NCI-H187 treated with DMSO at 0.1 percent for 48 hours (cell line): ENCODE data around the gene WDR5.

Experiments
- DNase-seq: peaks from one replicate; lab custom pipeline; 2025; lab: John Stamatoyannopoulos, UW

Gene WDR5

DNA sequence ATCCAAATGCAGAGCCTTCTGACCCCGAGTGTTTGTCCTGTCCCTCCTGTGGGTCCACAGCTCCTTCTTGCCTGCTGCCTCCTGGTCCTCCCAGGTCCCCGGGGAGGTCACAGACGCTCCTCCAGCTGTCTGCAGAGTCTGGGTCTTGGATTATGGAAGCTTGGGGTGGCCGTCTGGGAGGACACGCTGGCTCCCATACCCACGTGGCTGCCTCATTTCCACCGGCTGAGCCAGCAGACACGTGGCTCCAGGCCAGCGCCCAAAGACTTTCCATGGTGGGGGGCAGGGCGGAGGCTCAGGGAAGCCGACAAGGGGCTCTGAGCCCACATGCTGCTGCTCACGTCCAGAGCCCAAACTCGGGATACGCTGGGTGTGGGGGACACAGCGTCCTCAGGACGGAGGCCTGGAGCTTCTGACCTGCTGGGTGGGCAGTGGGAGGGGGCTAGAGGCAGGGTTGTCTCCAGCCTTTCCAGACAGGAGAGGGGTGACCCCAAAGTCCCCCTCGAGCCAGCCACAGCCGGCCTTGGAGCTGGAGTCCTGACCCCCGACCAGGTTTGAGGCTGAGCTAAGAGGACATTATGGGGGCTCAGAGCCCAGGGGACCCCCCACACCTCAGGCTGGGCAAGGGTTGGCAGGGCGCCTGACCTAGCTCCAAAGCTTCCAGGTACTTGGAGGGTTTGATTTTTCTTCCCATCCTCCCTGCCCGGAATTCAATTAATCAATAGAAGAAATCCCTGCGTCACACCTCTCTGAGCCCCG, 52.7 kb downstream of the WDR5 start:
- DNase-seq = no peak

DNA sequence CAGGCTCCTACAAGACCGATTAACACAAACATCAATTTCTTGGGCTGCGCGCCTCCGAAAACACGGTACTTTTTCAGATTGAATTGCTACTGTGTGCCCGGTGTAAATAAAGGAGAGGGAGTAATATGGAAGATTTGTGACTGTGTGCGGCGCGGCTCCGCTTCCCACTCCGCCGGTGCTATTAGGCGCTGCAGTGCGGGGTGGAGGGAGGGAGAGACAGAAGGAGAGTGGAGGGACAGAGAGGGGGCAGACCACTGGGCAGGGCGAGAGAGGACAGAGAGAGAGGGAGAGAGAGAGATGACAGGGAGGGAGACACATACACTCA, 53.2 kb downstream of the WDR5 start:
- no peak for DNase-seq

DNA sequence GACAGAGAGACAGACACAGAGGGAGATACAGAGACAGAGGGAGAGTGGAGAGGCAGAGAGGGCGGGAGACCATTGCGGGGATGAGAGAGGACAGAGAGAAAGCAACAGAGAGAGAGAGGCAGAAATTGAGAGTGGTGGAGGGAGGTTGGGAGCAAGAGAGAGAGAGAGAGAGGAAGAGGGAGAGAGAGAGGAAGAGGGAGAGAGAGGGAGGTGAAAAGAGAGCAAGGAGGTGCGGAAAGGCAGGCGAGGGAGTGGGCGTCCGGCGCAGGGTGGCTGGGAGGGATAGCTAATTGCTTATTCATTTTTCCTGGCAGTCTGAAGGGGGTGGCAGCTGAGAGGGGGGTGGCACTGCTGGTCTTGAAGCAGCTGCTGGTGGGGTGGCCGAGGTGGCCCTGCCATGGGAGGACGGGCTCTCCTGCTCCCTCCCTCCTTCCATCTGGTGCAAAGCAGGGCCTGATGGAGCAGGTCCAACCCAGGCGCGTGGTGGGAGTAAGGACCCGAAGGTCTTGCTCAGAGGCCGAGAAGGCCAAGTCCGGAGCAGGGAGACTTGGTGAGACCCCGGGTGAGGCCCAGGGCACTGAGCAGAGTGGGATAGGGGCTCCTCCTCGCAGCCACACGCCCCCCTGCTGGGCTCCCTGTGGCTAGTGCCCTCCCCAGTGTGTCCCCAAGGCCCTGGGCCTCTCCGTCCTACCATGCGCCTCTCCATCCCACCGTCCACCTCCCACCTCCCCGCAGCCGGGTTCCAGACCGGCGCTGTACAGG, 53.8 kb downstream of the WDR5 start:
- DNase-seq = no peak

DNA sequence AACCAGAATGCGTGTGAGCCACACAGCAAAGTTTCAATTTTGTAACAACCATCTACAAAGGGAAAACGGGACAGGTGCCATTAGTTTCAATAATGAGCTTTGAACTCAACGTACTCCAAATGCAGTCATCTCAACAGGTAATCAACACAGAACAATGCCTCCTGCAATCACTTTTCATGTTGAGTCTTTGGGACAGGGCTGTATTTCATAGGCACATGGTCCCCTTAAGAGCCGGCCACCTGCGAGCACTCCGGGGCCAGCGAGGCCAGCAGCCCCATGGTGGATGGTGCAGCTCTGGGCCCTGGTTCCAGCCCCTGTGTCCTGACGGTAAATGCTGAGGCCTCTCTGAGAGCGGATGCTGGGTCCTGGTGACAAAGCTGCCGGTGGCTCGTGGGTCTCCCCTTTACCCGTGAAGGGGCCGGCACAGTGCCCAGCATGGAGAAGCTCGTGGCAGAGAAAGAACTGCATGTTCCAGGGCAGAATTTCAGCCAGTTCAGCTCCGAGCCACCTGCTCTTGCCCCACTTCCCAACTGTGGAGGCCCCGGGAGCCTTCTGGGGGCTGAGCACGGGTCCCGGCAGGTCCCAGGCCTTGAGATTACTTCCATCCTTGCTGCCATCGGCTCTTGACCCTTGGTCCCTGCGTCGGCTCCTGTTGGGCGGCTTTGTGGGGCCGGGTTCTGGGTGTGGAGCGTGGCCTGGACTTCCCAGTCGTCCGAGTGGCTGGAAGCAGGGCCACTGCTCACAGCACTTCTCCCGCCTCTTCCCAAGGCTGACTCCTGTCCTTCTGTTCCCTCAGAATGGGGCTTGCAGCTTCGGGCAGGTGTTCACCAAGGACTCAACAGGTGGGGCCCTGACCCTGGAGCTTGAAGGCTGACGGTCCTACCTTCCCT, 54.6 kb downstream of the WDR5 start:
- no peak for DNase-seq

DNA sequence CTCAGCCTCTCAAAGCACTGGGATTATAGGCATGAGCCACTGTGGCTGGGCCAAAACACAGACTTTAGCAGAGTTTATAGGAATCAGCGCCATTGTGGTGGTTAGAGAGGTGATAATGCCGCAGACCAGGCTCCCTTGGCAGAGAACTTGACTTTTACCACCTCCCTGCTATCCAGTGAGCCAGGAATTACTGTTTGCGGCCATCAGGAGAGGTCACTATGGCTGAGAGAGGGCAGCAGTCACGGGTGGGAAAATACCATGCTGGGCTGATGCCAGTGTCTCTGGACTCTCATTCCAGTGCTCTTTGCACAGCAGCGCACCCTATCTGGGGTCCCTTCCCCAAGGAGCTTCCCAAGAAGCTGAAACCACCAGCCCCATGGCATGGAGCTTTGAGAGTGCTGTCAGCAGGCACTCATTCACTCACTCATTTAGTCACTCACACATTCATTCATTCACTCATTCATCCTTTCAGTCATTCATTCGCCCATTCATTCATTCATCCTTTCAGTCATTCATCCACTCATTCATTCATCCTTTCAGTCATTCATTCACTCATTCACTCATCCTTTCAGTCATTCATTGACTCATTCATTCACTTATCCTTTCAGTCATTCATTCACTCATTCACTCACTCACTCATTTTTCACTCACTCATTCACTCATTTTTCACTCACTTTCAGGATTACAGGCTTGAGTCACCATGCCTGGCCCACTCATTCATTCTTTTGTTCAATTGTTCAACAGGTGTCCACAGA, 55.8 kb downstream of the WDR5 start:
- no peak for DNase-seq

DNA sequence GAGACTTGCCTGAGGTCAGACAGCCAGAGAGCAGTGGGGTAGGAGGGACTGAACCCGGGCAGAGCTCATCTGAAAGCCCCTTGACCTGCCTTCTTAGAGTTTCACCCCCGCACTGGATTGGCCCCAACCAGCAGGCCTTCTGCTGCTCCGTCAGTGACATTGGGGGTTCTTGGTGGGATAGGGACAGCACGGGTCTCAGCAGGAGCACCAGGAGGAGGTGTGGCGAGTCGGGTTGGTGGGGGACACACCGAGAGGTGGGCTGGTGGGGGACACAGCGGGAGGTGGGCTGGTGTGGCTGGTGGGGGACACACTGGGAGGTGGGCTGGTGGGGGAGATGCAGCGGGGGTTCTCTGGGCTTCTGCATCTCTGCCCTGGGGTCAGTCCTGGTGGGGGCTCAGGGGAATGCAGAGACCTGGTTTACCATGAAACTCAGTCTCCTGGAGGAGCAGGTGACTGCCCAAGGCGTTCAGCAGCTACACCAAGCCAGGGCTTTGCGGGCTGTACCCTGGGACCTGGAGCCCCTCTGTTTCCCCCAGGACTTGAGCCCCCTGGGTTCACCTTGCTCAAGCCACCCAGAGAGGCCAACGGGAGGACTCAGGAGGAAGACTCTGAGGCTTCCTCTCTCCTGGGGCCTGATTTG, 56.5 kb downstream of the WDR5 start:
- DNase-seq = no peak

DNA sequence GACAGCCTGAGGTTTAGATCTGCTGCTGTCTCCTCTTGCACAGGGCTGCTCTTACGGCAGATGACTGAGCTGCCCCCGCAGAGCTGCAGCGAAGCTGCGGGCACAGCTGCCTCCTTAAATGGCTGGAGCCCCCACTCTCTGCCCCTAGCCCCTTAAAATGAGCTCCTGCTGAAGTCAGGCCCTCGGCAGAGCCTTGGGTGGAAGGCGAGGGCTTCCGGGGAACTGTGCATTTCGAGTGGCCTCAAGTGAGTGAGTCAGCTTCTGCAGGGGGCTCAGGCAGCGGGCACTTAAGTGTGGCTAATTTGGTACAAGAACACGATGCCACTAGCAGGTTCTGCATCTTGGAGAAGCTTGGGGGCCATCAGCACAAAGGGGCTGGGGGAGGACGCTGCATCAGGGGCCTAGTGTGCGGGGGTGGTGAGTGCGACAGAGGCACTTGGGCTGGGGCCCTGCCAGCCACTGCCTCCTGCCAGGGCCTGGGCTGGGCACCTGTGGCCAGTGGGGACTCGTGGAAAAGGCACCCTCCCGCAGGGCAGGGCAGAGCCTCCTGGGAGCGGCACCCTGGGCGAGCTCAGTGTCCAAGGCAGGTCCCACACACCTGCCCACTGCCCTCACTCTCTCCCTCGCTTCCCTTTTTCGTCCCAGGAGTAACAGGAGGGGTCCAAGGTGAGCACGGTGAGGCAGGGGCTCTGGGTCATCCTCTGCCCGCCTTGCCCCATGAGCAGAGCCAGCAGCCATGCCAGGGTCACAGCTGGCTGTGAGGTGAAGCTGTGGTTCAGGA, 57.3 kb downstream of the WDR5 start:
- DNase-seq = no peak

DNA sequence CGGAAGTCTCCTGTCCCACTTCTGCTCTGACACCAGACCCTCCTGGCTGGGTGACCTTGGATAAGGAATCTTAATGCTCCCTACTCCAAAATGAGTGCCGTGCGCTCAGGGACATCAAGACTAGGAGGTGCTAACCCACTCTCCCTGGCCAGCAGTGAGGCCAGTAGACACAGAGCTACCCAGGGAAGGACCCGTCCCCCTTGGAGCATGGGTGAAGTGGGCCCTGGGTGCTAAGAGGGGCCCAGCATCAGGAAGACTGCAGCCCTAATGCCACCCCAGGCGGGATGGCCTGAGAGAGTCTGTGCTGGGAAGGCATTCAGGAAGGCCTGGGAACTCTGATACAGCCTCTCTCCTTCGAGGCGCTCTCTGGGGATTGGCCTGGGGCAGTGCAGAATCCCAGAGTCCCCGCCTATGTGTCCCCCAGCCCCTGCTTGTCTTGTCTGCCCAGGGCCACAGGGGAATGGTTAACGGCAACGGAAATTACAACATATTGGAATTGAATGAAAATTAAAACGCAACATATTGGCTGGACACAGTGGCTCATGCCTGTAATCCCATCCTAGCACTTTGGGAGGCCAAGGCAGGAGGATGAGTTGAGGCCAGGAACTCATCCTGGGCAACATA, 58.1 kb downstream of the WDR5 start:
- DNase-seq = no peak

DNA sequence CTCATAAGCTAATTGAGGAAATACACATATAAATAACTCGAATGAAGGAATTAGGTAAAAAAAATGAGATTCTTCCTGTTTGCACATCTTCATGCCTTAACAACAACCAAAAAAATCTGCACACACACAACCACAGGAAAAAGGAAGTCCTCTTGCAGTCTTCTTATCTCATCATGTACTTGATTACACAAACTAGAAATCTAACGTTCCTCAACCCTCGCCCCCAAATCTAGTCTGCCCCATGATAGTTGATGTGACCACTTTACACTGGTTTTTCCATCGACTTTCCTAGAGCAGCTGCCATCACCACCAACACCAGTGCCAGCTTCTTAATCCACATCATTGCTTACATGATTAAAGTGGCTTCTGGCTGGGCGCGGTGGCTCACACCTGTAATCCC, 59.7 kb downstream of the WDR5 start:
- no peak for DNase-seq

DNA sequence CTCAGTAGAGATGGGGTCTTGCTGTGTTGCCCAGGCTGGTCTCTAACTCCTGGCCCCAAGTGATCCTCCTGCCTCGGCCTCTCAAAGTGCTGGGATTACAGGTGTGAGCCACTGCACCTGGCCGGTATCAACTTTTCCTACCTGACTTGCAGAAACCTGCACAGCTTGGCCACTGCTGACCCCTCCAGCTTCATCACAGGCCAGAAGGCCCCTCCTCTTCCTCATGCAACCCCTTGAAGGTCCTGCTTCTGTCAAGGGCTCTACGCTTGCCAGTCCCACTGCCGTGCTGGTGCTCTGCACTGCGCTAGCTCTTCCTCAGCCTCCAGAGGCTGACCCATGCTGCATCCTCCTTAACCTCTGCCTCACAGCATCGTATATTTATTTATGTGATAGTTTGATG, 61.0 kb downstream of the WDR5 start:
- DNase-seq = no peak

DNA sequence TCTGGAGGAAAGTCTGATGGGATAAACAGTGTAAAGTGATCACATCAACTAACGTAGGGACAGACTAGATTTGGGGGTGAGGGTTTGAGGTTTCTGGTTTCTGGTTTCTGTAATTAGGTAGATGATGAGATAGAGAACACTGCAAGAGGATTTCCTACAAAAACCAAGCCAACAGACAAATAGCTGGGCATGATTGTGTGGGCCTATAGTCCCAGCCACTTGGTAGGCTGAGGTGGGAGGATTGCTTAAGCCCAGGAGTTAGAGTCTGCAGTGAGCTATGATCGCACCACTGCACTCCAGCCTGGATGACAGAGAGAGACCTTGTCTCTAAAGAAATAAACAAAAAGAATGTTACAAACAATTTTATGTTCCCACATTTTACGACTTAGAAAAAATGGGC, 62.9 kb downstream of the WDR5 start:
- DNase-seq = no peak

DNA sequence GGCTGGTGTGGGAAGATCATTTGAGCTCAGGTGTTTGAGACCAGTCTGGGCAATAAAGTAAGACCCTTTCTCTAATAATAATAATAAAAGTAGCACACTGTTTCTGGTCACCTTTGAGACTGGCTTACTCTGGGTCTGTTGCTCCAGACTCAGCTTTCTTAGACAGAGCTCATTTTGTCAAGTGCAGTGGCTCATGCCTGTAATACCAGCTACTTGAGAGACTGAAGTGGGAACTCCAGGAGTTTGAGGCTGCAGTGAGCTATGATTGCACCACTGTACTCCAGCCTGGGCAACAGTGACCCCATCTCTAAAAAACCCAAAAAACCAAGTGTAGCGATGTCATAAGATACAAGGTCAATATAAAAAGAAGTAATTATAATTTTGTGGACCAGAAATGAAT, 64.8 kb downstream of the WDR5 start:
- DNase-seq = no peak

DNA sequence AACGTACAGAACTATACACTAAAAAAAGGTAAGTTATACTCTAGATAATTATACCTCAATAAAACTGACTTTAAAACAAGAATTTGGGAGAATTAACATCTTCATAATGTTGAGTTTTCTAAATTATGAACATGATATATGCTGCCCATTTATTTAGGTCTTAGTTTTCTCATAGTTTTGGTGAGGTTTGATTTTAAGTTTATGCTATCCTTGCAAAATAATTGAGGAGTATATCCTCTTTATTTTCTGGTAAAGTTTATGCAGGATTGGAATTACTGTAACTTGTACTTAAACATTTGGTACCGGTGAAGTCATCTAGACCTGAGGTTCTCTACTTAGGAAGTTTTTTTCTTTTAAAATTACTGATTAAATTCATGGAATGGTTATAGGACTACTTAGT, 67.3 kb downstream of the WDR5 start:
- DNase-seq = no peak

DNA sequence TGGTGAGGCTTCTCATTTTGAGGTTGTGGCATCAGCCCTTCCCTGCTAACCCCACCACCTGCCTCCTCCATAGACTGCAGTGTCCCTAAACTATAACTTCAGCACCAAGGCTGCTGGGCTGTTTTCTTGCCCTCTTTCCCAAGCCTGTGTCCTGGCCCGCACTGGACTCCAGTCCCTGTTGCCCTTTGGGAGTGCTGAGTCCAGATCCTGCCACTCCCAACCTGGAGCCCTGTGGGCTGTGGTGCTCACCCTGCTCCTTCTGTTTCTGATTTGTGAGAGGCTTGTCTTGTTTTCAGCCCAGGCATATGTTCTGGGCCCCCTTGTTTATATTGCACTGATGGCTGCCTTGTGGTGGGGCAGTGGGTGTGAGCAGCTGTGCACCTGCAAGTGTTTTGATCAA, 68.2 kb downstream of the WDR5 start:
- no peak for DNase-seq

DNA sequence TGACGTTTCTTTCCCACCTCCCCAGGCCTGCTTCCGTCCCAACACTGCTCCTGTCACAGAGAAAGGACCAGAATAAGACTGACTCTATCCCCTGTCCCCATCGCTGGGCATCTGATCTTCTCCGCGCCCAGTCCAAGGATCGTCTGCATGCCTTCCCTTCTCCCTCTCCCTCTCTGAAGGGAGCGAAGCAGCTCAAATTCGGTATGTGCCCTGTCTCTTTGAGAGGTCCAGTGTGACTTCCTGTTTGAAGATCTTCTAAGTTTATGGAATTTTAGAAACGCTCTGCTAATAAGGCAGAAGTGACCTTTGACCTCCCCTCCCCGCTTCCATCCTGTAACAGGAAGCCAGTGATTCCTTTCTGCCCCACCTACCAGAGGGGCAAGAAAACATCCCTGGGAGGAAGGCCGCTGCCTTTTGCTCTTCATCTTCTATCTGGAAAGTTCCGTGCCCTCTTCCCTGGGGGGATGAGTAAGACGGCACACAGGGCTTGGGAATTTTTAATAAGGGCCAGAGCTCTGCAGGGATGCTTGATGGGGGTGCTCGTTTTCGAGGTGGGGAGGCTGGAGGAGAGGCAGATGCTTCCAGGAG, 69.2 kb downstream of the WDR5 start:
- DNase-seq = no peak

DNA sequence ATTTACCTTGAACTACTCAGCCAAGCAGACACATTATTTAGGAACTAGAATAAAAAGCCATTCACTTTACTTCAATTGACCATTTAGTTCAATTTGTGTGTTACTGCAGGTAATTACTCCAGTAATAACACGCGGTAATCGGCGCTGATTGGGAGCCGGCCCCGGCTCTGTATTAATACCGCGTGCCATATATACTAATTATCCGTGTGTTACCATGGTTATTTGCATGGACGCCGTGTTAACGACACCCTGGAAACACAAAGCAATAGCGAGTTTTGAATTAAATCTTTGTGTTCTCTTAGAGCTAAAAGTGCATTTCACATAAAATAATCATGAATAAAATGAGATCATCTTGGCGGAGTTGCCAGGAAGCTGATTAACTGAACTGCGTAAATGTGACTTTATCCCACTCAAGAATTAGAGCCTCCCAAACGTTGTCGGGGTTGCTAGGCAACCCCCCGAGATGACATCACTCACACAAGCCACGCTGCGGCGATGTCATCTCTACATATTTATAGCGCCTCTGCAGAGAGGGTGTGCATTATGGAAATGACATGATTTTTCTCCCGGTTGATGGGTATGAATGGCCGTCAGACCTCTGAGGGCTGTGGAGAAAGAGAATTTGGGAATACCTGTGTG, 69.9 kb downstream of the WDR5 start:
- DNase-seq = no peak

DNA sequence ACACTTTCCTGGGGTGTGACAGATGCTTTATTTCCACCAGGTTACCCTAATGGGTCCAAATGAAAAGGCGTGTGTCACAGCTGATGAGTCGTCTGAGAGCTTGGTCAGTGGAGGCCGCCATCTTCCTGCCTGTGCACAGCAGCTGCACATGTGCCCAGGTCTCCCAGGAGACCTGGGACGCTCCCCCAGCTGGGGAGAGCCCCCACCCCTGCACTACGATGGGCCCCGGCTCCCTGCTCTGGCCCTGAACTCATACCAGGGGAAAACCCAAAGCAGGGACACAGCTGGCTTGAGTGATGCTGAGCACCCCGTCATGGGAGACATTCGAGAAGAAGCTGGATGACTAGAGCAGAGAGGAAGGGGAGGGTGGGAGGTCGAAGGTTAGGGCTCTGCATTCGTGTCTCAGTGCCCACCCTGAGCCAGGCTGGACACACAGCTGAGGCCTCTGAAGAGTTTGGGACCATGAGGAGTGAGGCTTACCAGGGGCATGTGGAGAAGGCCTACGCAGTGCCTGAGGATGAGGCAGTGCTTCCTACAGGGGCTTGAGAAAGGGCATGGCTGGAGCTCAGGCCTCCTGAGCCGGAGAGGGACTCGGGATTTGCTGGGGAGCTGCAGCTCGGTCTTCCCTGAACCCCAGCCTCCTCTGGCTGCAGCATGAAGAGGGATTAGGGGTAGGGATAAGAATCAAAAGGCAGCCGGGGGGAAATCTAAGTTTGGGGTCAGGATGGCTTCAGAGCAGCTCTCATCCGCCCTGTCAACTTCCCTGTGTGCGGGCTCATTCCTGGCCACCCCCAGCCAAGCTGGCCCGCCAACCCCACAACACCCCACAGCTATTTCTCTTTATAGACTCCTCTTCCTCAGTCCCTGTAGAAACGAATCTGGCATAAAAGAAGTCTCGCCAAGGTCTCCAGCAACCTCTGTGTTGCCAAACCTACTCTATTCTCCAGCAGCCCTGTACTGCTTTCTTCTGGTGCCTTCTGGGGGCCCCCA, 70.7 kb downstream of the WDR5 start:
- DNase-seq = no peak

DNA sequence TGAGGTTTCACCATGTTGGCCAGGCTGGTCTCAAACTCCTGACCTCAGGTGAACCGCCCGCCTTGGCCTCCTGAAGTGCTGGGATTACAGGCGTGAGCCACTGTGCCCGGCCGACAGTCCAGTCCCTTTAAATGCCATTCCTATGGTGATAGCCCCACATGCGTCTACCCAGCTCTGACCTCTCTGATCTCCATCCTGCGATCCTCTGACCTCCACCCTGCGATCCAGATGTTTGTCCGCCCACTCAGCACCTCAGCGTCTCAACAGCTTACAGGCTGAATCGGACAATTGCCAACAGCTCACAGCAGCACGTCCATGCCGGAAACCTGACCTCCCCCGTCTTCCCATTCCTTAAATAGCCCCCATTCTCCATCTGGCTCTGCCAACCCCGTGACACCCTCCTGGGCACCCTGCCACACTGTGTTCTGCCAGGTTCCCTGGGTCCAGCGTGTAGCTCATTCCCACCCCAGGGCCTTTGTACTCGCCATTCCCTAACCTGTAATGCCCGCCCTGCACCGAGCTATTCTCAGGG, 72.5 kb downstream of the WDR5 start:
- DNase-seq = no peak
